Motor neuron (in vitro differentiated cells): ENCODE measurements around the gene RAB3D. TPM values are rescaled to one million over a fixed set of nuclear protein-coding genes. Genes with fewer than 3 reads are reported as not detected.

ENCODE experiments used
- ATAC-seq, 8 experiments: fragments of 200-7000 bp; cut with Tn5 transposase; replicated peaks in 6 of 8; 2 replicates each; pipeline ENCODE4 v1.8.0; 2021; ENCODE audit warnings: mild to moderate bottlenecking in 8 of 8, moderate library complexity in 8 of 8
- H3K27ac ChIP-seq, 2 donors: fragments of 250-450 bp; sonication (Bioruptor Pico); 2 replicates each; pipeline ENCODE4 v1.9.0; 2021; ENCODE audit warnings: antibody characterized with exemption in 2 of 2, mild to moderate bottlenecking in 2 of 2, moderate library complexity in 1 of 2
- H3K4me1 ChIP-seq, 2 donors: fragments of 250-450 bp; sonication (Bioruptor Pico); replicated peaks in 1 of 2; 2 replicates each; pipeline ENCODE4 v1.6.1; 2021; ENCODE audit warnings: antibody characterized with exemption in 2 of 2, mild to moderate bottlenecking in 2 of 2, moderate library complexity in 1 of 2
- H3K4me3 ChIP-seq, 5 donors: fragments of 250-450 bp; sonication (Bioruptor Pico); 2 replicates each; pipeline ENCODE4 v1.9.0; 2021; ENCODE audit warnings: antibody characterized with exemption in 5 of 5, mild to moderate bottlenecking in 5 of 5, moderate library complexity in 4 of 5
- WGBS, 10 experiments: fragments of 450-650 bp; shearing (Covaris generic); methylation state at CpG; one replicate each; pipeline ENCODE4 v1.0.0; 2022; 5-methylcytosine and 5-hydroxymethylcytosine counted together
- in situ Hi-C, 9 experiments: fragments of 400-800 bp; cut with MboI; loops; one replicate each; pipeline ENCODE4 v1.15.0; 2021; ENCODE audit warnings: low sequenced_read_pairs in 9 of 9, low pct_unique_long_range_greater_than_20kb in 2 of 9; ENCODE audit not compliant: unreplicated experiment in 9 of 9
- total RNA-seq, 8 experiments: library from RNA; unstranded; fragments of 300-600 nt; gene quantifications; 2 replicates each; pipeline versions ENCODE4 v1.2.3 to v1.2.4, GENCODE V29; 2022

Gene RAB3D
- total RNA-seq, 8 experiments from 2014 or later: 7.6 to 21.6 (median 10.7) TPM

DNA sequence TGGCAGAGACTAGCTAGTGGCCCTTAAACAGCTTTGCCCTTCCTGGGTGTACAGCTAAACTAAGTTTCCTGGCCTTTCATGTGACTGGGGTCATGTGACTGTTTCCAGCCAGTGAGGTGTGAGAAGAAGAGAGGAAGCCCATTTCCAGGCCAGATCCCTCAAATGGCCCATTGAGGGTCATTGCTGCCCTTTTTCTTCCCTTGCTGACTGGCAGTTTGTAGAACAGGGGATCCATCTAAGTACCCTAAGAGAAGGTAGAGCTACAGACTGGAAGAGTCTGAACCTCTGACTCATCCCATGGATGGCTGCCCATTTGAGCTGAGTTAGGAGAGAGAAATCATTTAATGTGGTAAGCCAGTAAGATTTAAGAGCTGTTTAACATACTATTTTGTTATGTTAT lies 37.8 kb upstream of the RAB3D start:
- Histone ChIP-seq H3K27ac (no peak overlapping the region), H3K4me1 (peaks cover 15 to 17% of the 10 kb centered on the region in 2 donors), H3K4me3 (no peak overlapping the region)
- in situ Hi-C loops: no loop called here
- ATAC-seq: no peak

DNA sequence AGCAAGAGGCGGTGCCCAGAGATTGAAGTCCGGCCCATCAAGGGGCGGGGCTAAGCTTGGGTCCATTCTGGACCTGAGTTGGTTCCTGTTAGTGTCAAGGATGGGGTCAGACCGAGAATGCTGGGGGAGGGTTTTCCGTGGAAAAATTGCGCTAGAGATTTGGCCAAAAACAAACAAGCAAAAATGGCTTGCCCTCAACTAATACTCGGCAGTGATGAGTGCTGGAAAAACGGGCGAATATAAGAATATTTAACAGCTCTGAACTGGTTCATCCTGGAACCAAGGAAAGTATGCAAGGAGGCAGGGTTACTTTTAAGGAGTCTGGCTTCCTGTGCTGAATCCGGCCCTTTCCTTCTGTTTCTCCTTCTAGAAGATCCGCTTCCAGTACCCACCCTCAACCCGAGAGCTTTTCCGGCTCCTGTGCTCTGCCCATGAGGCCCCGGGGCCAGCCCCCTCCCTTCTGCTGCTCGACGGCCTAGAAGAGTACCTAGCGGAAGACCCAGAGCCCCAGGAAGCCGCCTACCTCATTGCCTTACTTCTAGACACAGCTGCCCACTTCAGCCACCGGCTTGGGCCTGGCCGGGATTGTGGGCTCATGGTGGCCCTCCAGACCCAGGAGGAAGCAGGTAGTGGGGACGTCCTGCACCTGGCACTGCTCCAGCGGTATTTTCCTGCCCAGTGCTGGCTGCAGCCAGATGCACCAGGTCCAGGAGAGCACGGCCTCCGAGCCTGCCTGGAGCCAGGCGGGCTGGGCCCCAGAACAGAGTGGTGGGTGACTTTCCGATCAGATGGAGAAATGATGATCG lies 35.9 kb upstream of the RAB3D start:
- in situ Hi-C loops: no loop called here
- peak in 4 of 8 experiments; percentile 3 to 5 (median 4) for ATAC-seq
- Histone ChIP-seq H3K4me3 (peak overlapping the region; percentile 31 to 76 (median 57)), H3K4me1 (peaks cover 15 to 17% of the 10 kb centered on the region in 2 donors), H3K27ac (peak overlapping the region; percentile 57 to 66)
- WGBS, 10 experiments: 0 to 43% (median 22%) methylated on average over 3 to 14 of the region's 27 CpGs; no CpG with 5 or more reads in 2 of the 10 experiments

DNA sequence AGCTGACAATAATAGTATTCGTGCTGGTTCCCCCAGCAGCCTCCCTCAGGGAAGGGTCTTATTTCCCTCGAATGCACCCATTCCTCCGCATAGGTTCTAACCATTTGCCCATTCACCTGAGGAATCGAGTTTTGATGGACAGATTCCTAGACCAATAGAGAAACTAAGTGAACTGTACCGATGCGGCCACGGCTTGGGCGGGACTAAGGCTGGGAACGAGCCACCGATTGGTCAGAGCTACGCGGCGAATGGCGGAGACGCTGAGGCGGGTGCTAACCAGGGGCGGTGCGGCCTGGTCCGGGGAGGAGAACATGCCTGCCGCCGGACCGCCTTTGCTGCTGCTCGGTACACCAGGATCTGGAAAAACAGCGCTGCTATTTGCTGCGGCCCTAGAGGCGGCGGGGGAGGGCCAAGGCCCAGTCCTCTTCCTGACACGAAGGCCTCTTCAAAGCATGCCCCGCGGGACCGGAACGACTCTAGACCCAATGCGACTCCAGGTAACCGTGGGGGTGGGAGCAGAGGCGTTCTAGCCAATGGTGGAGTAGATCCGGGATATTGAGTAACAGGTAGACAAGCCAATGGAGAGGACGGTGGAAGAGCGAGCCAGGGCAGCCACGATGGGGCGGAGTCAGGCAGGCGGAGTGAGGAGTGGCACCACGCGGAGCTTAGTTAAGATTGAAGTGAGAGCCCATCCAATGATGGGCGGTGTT lies 35.1 kb upstream of the RAB3D start, which contains the start of gene SWSAP1:
Gene SWSAP1, plus strand, starts transcription at position 234 of the 710 bp plus-strand sequence. Its CDS starts 15 bp downstream, at position 249.
- peak; percentile 89 to 95 (median 90) for ATAC-seq
- peak within 1 kb of the TSS; percentile 97 to 98 for H3K27ac ChIP-seq
- H3K4me1 ChIP-seq: peaks cover 15 to 17% of the 10 kb centered on the region in 2 donors
- in situ Hi-C loops: no loop called here
- WGBS, 10 experiments: 0 to 7% (median 0%) methylated on average over 2 to 20 of the region's 44 CpGs; no CpG with 5 or more reads in 4 of the 10 experiments
- H3K4me3 ChIP-seq: peak within 1 kb of the TSS; percentile 53 to 76 (median 63)

DNA sequence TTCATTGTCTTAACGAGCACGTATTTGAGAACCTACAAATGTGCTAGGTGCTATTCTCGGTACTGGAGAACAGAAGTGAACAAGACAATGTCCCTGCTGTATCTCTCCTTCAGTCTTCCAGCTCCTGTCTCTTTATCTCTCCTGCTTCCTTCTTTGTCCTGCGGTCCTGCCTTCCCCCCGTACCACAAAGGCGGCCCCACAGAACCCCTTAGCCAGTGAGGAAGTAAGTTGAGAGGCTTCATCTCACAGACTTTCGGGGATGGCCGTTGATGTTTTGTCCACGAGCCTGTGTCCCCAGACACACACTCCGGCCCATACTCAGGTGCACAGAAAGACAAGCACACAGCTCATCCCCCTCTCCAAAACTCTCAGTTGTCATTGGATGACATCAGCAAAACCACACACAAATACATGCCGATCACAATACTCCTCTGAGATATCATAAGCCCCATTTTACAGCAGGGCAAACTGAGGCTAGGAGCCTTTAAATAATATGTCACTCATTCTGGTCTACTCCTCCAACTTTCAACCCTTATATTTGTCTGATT lies 34.5 kb upstream of the RAB3D start:
- in situ Hi-C loops: no loop called here
- peak overlapping the region; percentile 97 to 98 for H3K27ac ChIP-seq
- peaks cover 15 to 17% of the 10 kb centered on the region in 2 donors for H3K4me1 ChIP-seq
- peak overlapping the region; percentile 53 to 76 (median 63) for H3K4me3 ChIP-seq
- ATAC-seq: no peak
- WGBS, 10 experiments: 0 to 60% (median 22%) methylated on average over 1 to 10 of the region's 11 CpGs; no CpG with 5 or more reads in 3 of the 10 experiments

DNA sequence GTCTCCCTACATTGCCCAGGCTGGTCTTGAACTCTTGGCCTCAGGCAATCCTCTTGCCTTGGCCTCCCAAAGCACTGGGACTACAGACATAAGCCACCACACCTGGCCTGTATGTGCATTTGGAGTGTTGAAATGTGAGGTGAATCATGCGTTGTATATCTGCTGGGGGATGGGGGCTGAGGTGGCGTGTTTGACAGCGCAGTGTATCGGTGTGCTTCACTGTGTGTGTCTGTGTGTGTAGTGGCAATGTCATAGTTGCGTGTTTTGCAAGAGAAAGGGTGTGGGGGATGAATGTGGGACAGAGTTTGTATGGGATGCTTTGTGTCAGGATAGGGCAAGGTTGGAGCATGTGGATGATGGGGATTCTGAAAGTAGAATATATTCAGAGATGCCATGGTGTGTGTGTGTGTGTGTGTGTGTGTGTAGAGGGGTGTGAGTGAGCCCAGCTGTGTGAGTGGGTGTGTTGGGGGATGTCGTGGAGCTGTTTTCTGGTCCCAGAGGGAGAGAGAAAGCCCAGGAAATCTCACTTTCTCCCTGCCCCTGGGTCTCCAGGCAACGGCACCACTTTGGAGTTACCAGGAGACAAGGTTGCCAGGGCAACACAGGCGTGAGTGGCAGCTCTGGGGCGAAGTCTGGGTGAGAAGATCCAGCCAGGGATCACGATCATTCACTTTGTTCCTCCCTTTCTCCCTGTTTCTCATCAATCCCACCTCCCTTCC lies 33.9 kb upstream of the RAB3D start:
- in situ Hi-C loops: no loop called here
- peak overlapping the region; percentile 97 to 98 for H3K27ac ChIP-seq
- 0 to 100% (median 21%) methylated on average over 1 to 6 of the region's 10 CpGs; no CpG with 5 or more reads in 1 of the 10 experiments for WGBS, 10 experiments
- ATAC-seq: peak in 5 of 8 experiments; percentile 33 to 51 (median 36)
- H3K4me1 ChIP-seq: peaks cover 13 to 14% of the 10 kb centered on the region in 2 donors
- H3K4me3 ChIP-seq: peak overlapping the region; percentile 53 to 76 (median 63)

DNA sequence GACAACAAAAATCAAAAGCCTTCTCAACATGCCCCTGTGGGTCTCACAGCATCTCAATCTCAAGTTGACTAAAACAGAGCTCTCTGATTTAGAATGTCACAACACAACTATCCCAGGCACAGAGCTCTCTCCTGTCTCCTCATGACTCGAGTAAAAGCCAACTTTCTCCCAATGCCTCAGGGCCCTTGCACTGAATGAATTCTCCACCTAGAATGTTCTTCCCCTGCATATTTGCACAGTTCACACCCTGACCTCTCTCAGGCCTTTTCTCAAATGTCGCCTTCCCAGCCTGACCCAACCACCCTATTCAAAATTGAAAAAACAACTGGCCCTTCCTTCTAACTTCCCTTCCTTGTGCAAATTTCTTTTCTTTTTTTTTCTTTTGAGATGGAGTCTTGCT lies 31.3 kb upstream of the RAB3D start:
- 38 to 100% (median 70%) methylated on average over 1 to 2 of the region's 2 CpGs; no CpG with 5 or more reads in 4 of the 10 experiments for WGBS, 10 experiments
- no peak overlapping the region for H3K27ac ChIP-seq
- H3K4me1 ChIP-seq: peaks cover 10 to 11% of the 10 kb centered on the region in 2 donors
- ATAC-seq: no peak
- H3K4me3 ChIP-seq: no peak overlapping the region
- in situ Hi-C loops: no loop called here

DNA sequence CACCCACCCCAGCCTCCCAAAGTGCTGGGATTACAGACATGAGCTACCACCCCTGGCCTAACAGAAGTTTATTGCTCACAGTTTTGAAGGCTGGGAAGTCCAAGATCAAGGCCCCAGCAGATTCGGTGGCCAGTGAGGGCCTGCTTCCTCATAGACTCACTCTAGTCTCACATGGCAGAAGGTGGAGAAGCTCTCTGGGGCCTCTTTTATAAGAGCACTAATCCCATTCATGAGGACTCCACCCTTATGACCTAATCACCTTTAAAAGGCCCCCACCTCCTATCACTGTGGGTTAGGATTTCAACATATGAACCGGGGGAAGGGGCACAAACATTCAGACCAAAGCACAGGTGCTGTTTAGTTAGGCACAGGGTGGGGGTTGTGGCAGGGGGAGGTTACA lies 28.1 kb upstream of the RAB3D start:
- in situ Hi-C loops: no loop called here
- WGBS, 10 experiments: 71% methylated on average over 1 of the region's 2 CpGs; no CpG with 5 or more reads in 9 of the 10 experiments
- peak in 2 of 8 experiments; percentile 68 to 69 for ATAC-seq
- no peak overlapping the region for H3K27ac ChIP-seq
- H3K4me1 ChIP-seq: no peaks in the 10 kb centered on the region
- no peak overlapping the region for H3K4me3 ChIP-seq

DNA sequence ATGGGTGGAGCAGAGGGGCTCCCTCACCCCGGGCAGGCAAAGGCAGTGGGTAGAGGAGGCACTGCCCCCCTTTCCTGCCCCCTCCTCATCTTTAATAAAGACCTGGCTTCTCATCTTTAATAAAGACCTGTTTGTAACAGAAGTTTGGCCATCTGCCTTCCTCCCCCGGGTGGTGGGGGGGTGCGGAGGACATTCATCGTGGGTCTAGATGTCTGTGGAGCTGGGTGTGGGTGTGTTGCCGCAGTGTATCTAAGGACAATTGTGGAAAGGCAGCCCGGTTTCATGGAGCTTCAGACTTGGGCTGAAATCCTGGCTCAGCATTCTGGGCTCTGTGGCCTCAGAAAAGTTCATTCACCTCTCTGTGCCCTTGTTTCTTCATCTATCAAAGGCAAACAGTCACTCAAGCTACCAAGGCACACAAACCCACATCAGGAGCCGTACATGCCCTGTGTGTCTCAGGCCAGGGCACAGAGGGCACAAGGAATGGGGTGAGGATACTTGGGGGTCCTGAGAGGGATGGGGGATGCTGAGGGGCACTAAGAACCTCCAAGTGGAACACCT lies 26.2 kb upstream of the RAB3D start:
- H3K27ac ChIP-seq: no peak overlapping the region
- in situ Hi-C loops: no loop called here
- peaks cover 11 to 15% of the 10 kb centered on the region in 2 donors for H3K4me1 ChIP-seq
- H3K4me3 ChIP-seq: no peak overlapping the region
- no peak for ATAC-seq
- WGBS, 10 experiments: 40 to 81% (median 60%) methylated on average over 1 to 4 of the region's 7 CpGs; no CpG with 5 or more reads in 6 of the 10 experiments

DNA sequence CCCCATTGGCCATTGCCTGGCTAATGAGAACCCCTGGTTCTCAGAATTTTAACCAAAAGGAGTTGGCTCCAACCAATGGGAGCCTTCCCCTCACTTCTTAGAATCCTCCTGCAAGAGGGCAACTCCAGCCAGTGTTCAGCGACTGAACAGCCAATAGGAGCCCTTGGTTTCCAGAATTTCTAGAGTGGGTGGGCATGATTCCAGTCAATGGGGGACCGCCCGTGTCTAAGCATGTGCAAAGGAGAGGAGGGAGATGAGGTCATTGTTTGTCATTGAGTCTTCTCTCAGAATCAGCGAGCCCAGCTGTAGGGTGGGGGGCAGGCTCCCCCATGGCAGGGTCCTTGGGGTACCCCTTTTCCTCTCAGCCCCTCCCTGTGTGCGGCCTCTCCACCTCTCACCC lies 25.5 kb upstream of the RAB3D start:
- Histone ChIP-seq H3K4me3 (no peak overlapping the region), H3K4me1 (peaks cover 11 to 15% of the 10 kb centered on the region in 2 donors), H3K27ac (no peak overlapping the region)
- 90 to 100% methylated on average over 1 to 3 of the region's 5 CpGs; no CpG with 5 or more reads in 8 of the 10 experiments for WGBS, 10 experiments
- in situ Hi-C loops: no loop called here
- ATAC-seq: peak in 3 of 8 experiments; percentile 17 to 40 (median 36)

DNA sequence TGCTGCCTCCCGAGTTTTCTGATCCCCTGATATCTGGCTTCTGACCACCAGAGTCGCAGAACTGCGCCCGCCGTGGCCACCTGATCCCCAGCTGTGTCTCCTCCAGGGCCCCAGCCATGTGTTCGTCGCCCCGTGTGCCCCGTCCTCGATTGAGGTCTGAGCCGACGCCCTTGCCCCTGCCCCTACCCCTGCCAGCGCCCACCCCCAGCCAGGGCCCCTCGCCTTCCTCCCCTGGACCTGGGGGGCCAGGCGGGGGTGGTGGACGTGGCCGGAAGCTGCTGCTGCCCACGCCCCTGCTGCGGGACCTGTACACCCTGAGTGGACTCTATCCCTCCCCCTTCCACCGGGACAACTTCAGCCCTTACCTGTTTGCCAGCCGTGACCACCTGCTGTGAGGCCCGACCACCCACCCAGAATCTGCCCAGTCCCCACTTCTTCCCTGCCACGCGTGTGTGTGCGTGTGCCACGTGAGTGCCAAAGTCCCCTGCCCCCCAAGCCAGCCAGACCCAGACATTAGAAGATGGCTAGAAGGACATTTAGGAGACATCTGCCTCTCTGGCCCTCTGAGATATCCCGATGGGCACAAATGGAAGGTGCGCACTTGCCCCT lies 24.9 kb upstream of the RAB3D start:
- H3K27ac ChIP-seq: no peak overlapping the region
- no peak overlapping the region for H3K4me3 ChIP-seq
- WGBS, 10 experiments: 100% methylated on average over 1 to 2 of the region's 28 CpGs; no CpG with 5 or more reads in 8 of the 10 experiments
- in situ Hi-C loops: no loop called here
- peaks cover 11 to 15% of the 10 kb centered on the region in 2 donors for H3K4me1 ChIP-seq
- ATAC-seq: no peak

DNA sequence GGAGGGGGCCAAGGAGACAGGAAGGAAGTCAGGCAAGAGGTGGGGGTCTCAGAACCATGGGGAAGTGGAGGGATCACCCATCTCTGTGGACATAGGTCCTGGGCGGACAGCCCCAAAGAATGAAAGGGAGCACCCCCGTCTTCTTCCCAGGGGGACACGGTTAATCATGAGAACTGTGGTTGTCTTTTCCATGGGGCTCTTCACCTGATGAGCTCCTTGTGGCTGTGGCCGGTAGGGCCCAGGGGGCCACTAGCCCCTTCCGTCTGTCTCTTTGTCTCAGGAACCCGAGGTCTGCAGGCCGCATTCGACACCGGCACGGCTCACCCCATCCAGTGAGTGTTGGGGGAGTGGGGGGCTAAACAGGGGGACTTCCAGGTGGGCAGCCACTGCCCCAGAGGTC lies 24.4 kb upstream of the RAB3D start:
- no peak for ATAC-seq
- Histone ChIP-seq H3K4me3 (no peak overlapping the region), H3K4me1 (peaks cover 11 to 15% of the 10 kb centered on the region in 2 donors), H3K27ac (no peak overlapping the region)
- WGBS, 10 experiments: 94% methylated on average over 9 of the region's 10 CpGs; no CpG with 5 or more reads in 9 of the 10 experiments
- in situ Hi-C loops: no loop called here
